HepG2 (cell line): Measurements from ENCODE around the gene P2RX7. TPM values are rescaled to one million over a fixed set of nuclear protein-coding genes. Genes with fewer than 3 reads are reported as not detected.

ENCODE experiments used
- CBX5 ChIP-seq: sonication (generic); formaldehyde crosslinking; IDR thresholded peaks from 2 replicates; pipeline ENCODE4 v1.4.0; 2020; ENCODE audit warnings: missing genetic modification reagents, borderline replicate concordance
- CSRNP1 ChIP-seq: sonication (generic); formaldehyde crosslinking; IDR thresholded peaks from 2 replicates; pipeline ENCODE4 v1.8.1; 2023; ENCODE audit warnings: mild to moderate bottlenecking, missing genetic modification reagents
- ZBED4 ChIP-seq: sonication (generic); formaldehyde crosslinking; IDR thresholded peaks from 2 replicates; pipeline ENCODE4 v1.4.0; 2020; ENCODE audit warnings: missing genetic modification reagents, borderline replicate concordance
- ZNF589 ChIP-seq: sonication (generic); formaldehyde crosslinking; conservative IDR thresholded peaks from 2 replicates; pipeline ENCODE4 v1.8.0; 2022; ENCODE audit warnings: mild to moderate bottlenecking, moderate library complexity, missing genetic modification reagents
- ZNF609 ChIP-seq: sonication (generic); formaldehyde crosslinking; IDR thresholded peaks from 2 replicates; pipeline ENCODE4 v1.4.0; 2020; ENCODE audit warnings: mild to moderate bottlenecking, missing genetic modification reagents, borderline replicate concordance
- polyA plus RNA-seq, 8 experiments: library from polyadenylated mRNA; depleted of rRNA in 3 of 8; stranded (reverse) in 7 of 8; unstranded in 1 of 8; fragments of >200 nt; fragmentation: Illumina TruSeq in 4 of 8; extraction: Trizol in 4 of 8; gene quantifications; 2 replicates each; pipeline versions ENCODE4 v1.2.1 to v1.2.3, GENCODE V29; 2011 to 2016; ENCODE audit warnings: low read depth in 4 of 8, missing spikeins in 1 of 8, mixed read lengths in 1 of 8; ENCODE audit not compliant: insufficient read depth in 1 of 8
- total RNA-seq, 5 experiments: library from RNA; depleted of rRNA; stranded (reverse); fragments of >200 nt; fragmentation: Illumina TruSeq; extraction: Trizol; gene quantifications; 2 replicates each; pipeline ENCODE4 v1.2.3, GENCODE V29; 2016; ENCODE audit warnings: low read depth in 1 of 5

P2RX7 gene
- total and polyA plus RNA-seq, 2 of the 13 experiments (the other 11 are each of a cell fraction or from before 2014, with no cell fraction given): 0.13 to 0.73 TPM

- TF ChIP-seq CSRNP1 (no peak), CBX5 (no peak), ZNF589 (CRISPR knock-in tag) (no peak), ZNF609 (no peak), ZBED4 (no peak)
These were observed 18.5 kb upstream of the P2RX7 start (continued) for GRCh38 chr12:121114019-121114639.
